Spinal cord (tissue), 10 donors: ENCODE results near the gene FAM193B. TPM values are rescaled to one million over a fixed set of nuclear protein-coding genes. Genes with fewer than 3 reads are reported as not detected.

ENCODE experiments used
- DNase-seq, 6 donors: peaks; one replicate each; pipeline versions ENCODE4 v3.0.0 to v3.0.0-alpha.2; 2013 to 2015; ENCODE audit warnings: low spot score in 6 of 6, low read depth in 4 of 6
- H3K27ac ChIP-seq: one replicate; pipeline ENCODE4 v1.5.1; 2013; ENCODE audit warnings: low read depth, low read length, control low read depth
- H3K27me3 ChIP-seq: one replicate; pipeline ENCODE4 v1.6.1; 2013; ENCODE audit warnings: low read length; ENCODE audit not compliant: control insufficient read depth, insufficient read depth
- H3K36me3 ChIP-seq: one replicate; pipeline ENCODE4 v1.6.1; 2013; ENCODE audit warnings: low read length; ENCODE audit not compliant: control insufficient read depth, insufficient read depth
- H3K4me1 ChIP-seq: one replicate; pipeline ENCODE4 v1.6.1; 2013; ENCODE audit warnings: low read length; ENCODE audit not compliant: control insufficient read depth, insufficient read depth
- H3K4me3 ChIP-seq: one replicate; pipeline ENCODE4 v1.5.1; 2013; ENCODE audit warnings: low read depth, low read length, control low read depth
- H3K9me3 ChIP-seq: one replicate; pipeline ENCODE4 v1.6.1; 2013; ENCODE audit warnings: low read length; ENCODE audit not compliant: control insufficient read depth, insufficient read depth
- WGBS: methylation state at CpG from one replicate; pipeline ENCODE4 v1.1.5; 2013; ENCODE audit warnings: missing lambda C conversion rate; ENCODE audit not compliant: insufficient coverage; 5-methylcytosine and 5-hydroxymethylcytosine counted together
- polyA plus RNA-seq, 2 donors: library from polyadenylated mRNA; unstranded; fragments of 120-200 nt; gene quantifications; one replicate each; pipeline ENCODE4 v1.2.1, GENCODE V29; 2013; ENCODE audit not compliant: insufficient read length in 2 of 2
- total RNA-seq, 2 donors: library from RNA; depleted of rRNA in 1 of 2; stranded (reverse); fragments of 120-200 nt in 1 of 2; fragments of >200 nt in 1 of 2; gene quantifications; one replicate each; pipeline versions ENCODE4 v1.2.3 to v1.2.4, GENCODE V29; 2013 to 2014
- donor health status: healthy.

Gene FAM193B
- total and polyA plus RNA-seq, 4 donors, result 21.6 to 115 (median 75.4) TPM

DNA sequence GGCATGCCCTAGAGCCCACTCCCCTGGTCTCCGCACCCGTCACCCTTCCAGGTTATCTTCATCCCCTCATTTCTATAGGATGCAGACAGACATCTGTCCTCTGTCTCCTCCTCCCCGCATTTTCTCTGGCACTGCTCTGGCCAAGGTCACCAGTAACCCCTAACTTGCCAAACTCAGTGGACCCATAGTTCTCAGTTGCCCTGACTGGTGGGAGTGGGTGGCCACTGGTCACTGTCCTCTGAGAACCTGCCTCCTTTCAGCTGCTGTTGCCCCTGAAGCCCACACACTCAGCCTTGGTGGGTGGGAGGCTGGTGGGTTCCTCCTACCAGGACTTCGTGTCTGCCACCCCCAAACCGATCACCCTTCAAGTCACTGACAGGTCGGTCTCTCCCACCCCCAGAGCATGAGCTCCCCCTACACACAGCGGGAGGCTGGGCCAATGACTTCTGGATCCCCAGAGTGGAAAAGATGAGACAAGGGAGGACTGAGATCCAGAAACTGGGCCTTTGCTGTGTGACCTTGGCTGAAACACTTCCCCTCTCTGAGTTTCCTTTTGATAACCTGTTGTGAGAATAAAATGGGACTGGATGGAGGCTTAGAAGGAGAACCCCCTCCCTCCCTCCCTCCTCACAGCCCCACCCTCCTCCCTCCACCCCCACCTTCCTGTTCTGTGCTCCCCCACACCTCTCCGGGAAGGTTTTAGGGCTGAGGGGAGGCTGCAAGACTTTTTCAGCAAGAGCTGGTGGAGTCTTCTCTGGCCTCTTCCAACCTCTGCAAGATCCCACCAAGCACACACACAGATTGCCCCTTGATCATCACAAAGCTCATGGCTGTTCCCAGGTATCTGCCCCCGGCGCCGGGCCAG, 78.6 kb downstream of the FAM193B start:
- Histone ChIP-seq H3K36me3 (peaks cover 21% of the 10 kb centered on the region), H3K9me3 (no peaks in the 10 kb centered on the region), H3K4me1 (peaks cover 50% of the 10 kb centered on the region), H3K27me3 (no peaks in the 10 kb centered on the region), H3K4me3 (no peak overlapping the region), H3K27ac (no peak overlapping the region)
- DNase-seq, result no peak
- WGBS, result 51% methylated on average over 3 of the region's 11 CpGs

DNA sequence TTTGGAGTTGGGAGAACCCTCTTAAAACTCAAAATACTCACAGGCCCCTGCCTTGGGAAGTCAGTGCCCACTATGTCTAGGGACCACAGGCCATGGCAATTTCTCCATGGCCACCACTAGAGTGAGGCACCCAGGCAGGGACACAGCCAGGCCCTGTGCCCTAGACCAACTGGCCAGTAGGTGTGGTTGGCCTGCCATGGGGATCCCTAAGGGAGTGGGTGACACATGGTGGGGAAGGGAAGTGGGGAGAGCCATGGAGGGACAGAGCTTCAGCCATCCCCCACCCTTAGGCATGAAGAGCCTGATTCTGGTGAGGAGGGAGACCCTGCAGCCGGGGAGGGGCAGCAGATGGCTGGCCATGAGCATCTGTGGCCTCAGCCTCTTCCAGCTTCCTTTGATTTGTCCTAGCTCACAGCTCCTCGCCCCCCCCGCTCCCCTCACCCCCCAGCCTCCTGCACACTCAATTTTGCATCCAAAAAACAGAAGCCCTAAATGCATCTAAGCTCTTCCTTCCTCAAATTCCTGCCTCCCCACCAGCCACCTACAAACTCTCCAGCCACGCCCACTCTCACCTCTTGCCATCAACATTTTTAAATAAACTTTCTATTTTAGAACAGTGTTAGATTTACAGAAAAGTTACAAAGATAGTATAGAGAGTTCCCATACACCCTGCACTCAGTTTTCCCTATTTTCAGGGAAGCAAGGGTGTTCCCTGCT, 79.4 kb downstream of the FAM193B start:
- Histone ChIP-seq H3K4me3 (no peak overlapping the region), H3K36me3 (peaks cover 29% of the 10 kb centered on the region), H3K4me1 (peaks cover 54% of the 10 kb centered on the region), H3K9me3 (no peaks in the 10 kb centered on the region), H3K27me3 (no peaks in the 10 kb centered on the region), H3K27ac (no peak overlapping the region)
- WGBS, result 10% methylated on average over 1 of the region's 4 CpGs
- no peak for DNase-seq

DNA sequence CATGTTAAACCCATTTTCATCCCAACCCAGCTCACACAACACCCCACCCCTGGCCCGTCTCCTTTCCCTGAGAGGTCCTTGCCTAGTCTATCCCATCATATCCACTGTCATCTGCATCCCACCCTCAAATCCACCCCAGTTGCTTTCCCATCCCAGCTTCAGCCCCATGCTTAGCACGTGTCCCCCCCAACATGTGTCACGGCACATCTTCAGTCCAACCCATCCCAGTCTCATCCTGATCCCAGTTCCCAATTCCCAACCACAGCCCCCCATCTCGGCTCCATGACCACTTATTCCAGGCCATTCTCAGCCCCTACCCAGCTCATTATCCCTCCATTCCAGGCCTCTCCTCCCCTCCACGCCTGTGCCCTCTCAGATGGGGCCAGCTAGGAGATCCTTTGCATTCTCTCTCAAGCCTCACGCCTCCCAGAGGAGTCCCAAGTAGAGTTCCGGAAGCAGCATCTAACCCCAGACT, 80.3 kb downstream of the FAM193B start:
- no peak for DNase-seq
- Histone ChIP-seq H3K9me3 (no peaks in the 10 kb centered on the region), H3K4me1 (peaks cover 54% of the 10 kb centered on the region), H3K27me3 (no peaks in the 10 kb centered on the region), H3K27ac (no peak overlapping the region), H3K4me3 (no peak overlapping the region), H3K36me3 (peaks cover 36% of the 10 kb centered on the region)
- 31% methylated on average over 7 of the region's 7 CpGs for WGBS

DNA sequence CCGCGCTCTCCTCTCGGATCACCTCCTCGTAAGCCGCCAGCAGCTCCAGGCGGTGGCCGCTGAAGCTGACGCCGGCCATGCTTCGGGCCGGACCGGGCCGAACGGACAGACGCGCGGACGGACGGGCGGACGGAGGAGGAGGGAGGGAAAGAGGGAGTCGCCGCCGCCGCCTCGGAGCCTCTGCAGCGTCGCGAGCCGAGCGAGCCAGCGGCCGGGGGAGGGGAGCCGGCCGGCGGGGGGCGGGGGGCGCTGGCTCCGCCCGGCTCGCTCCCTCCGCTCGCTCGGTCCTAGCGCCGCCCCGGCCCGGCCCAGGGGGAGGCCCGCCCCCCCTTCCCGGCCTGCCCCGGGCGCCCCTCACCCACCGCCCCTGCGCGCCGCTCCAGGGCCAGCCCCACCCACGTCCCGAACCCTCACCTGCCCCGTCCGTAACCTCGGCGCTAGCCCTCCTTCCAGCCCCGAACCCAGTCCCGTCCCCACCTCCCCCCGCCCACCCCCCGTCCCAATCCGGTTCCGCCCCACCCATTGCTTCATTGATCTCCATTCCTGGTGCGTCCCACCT, 80.8 kb downstream of the FAM193B start, which contains the start of gene DBN1:
Gene DBN1, minus strand, starts transcription at position 192 of the 559 bp plus-strand sequence. Its CDS starts 113 bp downstream, at position 79.
- Histone ChIP-seq H3K9me3 (no peaks in the 10 kb centered on the region), H3K36me3 (peaks cover 40% of the 10 kb centered on the region), H3K4me3 (peak within 1 kb of the TSS; percentile 67), H3K4me1 (peaks cover 54% of the 10 kb centered on the region), H3K27me3 (no peaks in the 10 kb centered on the region), H3K27ac (peak within 1 kb of the TSS; percentile 35)
- WGBS, result 0% methylated on average over 57 of the region's 69 CpGs
- DNase-seq, result peak in 2 of 6 donors; percentile 92

DNA sequence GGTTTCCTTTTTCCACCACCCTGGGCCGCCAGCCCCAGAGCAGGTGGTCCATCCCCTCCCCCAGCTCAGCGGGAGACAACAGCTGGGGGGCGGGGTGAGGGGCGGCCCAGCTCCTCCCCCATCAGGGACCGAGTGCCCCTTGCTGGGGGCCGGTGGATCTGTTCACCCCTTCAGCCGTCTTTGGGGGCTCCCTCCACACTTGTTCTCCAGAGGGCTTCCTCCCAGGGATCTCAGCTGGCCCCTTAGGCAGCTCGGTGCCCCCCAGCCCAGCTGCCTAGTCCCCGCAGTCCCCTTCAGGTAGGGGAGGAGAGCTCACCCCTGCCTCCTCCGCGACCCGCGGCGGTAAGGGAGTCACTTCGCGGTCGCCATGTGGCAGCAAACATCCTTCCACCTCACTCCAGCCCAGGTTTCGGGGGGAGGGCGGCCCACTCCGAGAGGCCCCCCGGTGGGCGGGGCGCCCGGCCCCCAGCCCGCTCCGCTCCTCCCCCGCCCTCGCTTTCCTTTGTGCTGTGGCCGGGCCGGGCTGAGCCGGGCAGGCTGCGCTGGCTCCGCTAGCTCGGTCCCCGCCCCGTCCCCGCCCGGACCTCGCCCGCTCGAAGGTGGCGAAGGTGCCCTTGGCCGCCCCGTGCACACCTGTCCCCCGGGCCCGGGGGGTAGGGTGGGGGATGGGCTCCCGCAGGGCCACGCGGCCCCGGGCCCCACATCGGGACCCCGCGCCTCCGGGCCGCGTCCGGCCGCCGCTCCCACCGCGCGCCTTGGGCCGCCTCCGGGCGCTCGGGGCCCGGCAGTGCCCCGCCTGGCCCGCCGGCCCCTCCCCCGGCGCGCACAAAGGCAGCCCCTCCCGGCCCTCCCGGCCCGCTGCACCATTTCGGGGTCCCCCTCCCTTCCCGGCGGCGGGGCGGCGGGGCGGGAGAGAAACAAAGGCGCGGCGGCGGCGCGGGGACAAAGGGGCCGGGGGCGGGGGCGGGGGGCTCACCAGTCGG, 81.6 kb downstream of the FAM193B start:
- peak in 2 of 6 donors; percentile 79 for DNase-seq
- WGBS, result under 1% methylated on average over 92 of the region's 93 CpGs
- Histone ChIP-seq H3K4me3 (peak overlapping the region; percentile 67), H3K36me3 (peaks cover 48% of the 10 kb centered on the region), H3K27ac (peak overlapping the region; percentile 35), H3K27me3 (no peaks in the 10 kb centered on the region), H3K4me1 (peaks cover 54% of the 10 kb centered on the region), H3K9me3 (no peaks in the 10 kb centered on the region)

DNA sequence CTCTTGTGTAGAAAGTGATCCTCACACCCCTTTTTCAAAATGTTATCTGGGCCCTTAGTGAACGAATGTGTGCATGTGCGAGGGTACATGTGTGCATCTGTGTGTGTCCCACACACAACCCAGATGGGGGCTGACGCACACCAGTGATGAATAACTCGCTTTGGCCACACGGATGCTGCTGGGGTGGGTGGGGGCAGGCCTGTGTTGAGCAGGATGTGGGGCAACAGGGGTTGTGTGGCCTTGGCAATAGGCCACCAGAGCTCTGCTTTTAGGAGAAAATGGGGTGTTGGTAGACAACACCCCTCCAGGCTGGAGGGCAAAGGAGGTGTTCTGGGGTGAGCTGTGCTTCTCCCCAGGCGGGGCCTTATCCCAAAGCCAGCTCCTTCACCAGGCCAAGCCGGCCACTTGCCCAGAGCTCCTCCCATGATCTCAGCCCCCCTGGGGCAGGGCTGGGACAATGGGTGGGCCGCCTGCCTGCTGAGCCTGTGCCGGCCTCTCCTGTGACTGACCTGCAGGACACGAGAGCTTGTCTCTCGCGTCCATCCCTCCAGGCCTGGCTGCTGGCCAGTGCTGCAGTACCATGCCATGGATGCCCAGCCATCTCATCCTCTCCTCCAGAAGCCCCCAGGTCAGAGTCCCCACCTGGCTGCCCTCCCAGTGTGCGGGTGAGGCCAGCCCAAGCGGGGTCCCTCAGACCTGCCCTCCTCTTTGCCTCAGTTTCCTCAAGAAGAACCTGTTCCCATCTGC, 82.6 kb downstream of the FAM193B start:
- Histone ChIP-seq H3K27me3 (no peaks in the 10 kb centered on the region), H3K36me3 (peaks cover 58% of the 10 kb centered on the region), H3K27ac (no peak overlapping the region), H3K4me3 (peak overlapping the region; percentile 67), H3K4me1 (peaks cover 54% of the 10 kb centered on the region), H3K9me3 (no peaks in the 10 kb centered on the region)
- 27% methylated on average over 12 of the region's 14 CpGs for WGBS
- DNase-seq, result peak in 1 of 6 donors; percentile 43

DNA sequence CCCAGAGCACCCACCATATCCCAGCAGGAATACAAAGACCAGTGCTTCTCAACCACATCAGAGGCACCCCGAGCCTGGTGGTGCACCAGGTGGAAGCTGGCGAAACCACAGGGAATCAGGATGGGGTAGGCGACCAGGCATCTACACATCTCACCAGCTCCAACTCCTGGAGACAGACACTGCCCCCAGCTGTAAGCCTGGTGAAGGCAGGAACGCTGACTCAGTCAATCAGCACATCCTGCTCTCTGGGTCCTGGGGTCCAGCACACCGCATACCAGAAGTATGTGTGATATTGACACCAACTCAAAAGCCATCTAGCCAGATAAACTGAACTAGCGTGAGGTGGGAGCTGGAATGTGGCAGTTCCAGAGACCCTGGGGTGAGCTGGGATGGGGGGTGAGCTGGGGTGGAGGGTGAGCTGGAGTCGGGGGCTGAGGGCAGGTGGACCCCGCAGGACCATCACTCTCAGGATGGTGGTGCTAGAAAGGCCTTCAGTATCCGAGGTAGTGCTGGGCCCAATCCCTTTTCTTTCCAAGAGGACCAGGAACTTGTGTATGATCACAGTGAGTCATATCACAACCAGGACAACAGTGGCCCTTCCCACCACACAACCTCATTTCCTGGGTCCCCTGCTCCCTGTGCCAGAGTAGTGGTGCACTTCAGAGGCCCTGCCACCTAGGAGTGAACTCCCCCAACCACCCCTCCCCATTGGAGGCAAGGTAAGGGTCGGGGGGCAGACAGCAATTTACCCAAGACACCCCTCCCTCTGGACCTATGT, 83.4 kb downstream of the FAM193B start:
- Histone ChIP-seq H3K27me3 (no peaks in the 10 kb centered on the region), H3K4me3 (no peak overlapping the region), H3K9me3 (no peaks in the 10 kb centered on the region), H3K4me1 (peaks cover 54% of the 10 kb centered on the region), H3K36me3 (peaks cover 66% of the 10 kb centered on the region), H3K27ac (no peak overlapping the region)
- no peak for DNase-seq
- 76% methylated on average over 7 of the region's 10 CpGs for WGBS
